ENCODE data around the gene LDHB.
A peak's percentile ranks its signal among the peaks of the same experiment; 100 is the strongest.

LDHB gene

GRCh38 chr12:21657326-21658077 is at the start of gene LDHB:
Gene LDHB, minus strand, starts transcription at chr12:21657842. Its CDS starts 3,171 bp downstream, at chr12:21654671.
- Mint-ChIP-seq H3K36me3 (ENCODE audit: low read depth) (peaks cover 44% of the 10 kb centered on the region), H3K4me1 (ENCODE audit: low read depth) (peaks cover 40% of the 10 kb centered on the region), H3K4me3 (peak within 1 kb of the TSS; percentile 99), H3K27me3 (ENCODE audit: low read depth) (no peaks in the 10 kb centered on the region), H3K27ac (peak within 1 kb of the TSS; percentile 99), H3K9me3 (no peaks in the 10 kb centered on the region)
- peak; percentile 94 for DNase-seq (ENCODE audit: low spot score)

DNA sequence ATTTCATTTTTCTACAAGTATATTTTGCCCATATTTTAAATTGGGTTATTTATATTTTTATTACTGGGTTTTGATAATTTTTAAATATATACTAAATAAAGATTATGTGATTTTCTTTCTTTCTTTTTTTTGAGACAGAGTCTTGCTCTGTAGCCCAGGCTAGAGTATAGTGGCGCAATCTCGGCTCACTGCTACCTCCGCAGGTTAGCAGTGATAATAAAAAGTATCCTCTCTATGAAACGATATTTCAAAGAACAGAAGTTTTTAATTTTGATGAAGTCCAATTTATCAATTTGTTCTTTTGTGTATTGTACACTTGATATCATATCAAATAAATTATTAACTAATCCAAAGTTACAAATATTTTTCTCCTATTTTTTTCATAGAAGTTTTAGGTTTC is 47.2 kb upstream of the LDHB start:
- H3K9me3 Mint-ChIP-seq: no peaks in the 10 kb centered on the region
- peaks cover 14% of the 10 kb centered on the region for H3K27me3 Mint-ChIP-seq (ENCODE audit: low read depth)
- H3K36me3 Mint-ChIP-seq (ENCODE audit: low read depth): no peaks in the 10 kb centered on the region
- no peak for DNase-seq (ENCODE audit: low spot score)
- H3K4me1 Mint-ChIP-seq (ENCODE audit: low read depth): no peaks in the 10 kb centered on the region
- no peak overlapping the region for H3K27ac Mint-ChIP-seq
- H3K4me3 Mint-ChIP-seq: no peak overlapping the region

- no peak for DNase-seq (ENCODE audit: low spot score)
- Mint-ChIP-seq H3K9me3 (no peaks in the 10 kb centered on the region), H3K27me3 (ENCODE audit: low read depth) (peaks cover 7% of the 10 kb centered on the region), H3K36me3 (ENCODE audit: low read depth) (no peaks in the 10 kb centered on the region), H3K27ac (no peak overlapping the region), H3K4me1 (ENCODE audit: low read depth) (no peaks in the 10 kb centered on the region), H3K4me3 (no peak overlapping the region)
Measured at GRCh38 chr12:21699851-21700250, 42.2 kb upstream of the LDHB start.

- no peak for DNase-seq (ENCODE audit: low spot score)
- H3K36me3 Mint-ChIP-seq (ENCODE audit: low read depth): no peaks in the 10 kb centered on the region
- no peak overlapping the region for H3K4me3 Mint-ChIP-seq
- no peaks in the 10 kb centered on the region for H3K4me1 Mint-ChIP-seq (ENCODE audit: low read depth)
- H3K27me3 Mint-ChIP-seq (ENCODE audit: low read depth): peaks cover 5% of the 10 kb centered on the region
- H3K9me3 Mint-ChIP-seq: no peaks in the 10 kb centered on the region
- no peak overlapping the region for H3K27ac Mint-ChIP-seq
Measured at GRCh38 chr12:21697904-21698630, 40.4 kb upstream of the LDHB start.

GRCh38 chr12:21696625-21697024 is 39.0 kb upstream of the LDHB start:
- H3K27me3 Mint-ChIP-seq (ENCODE audit: low read depth): peaks cover 5% of the 10 kb centered on the region
- H3K36me3 Mint-ChIP-seq (ENCODE audit: low read depth): no peaks in the 10 kb centered on the region
- no peak overlapping the region for H3K27ac Mint-ChIP-seq
- no peaks in the 10 kb centered on the region for H3K9me3 Mint-ChIP-seq
- no peak overlapping the region for H3K4me3 Mint-ChIP-seq
- no peaks in the 10 kb centered on the region for H3K4me1 Mint-ChIP-seq (ENCODE audit: low read depth)
- DNase-seq (ENCODE audit: low spot score): no peak

DNA sequence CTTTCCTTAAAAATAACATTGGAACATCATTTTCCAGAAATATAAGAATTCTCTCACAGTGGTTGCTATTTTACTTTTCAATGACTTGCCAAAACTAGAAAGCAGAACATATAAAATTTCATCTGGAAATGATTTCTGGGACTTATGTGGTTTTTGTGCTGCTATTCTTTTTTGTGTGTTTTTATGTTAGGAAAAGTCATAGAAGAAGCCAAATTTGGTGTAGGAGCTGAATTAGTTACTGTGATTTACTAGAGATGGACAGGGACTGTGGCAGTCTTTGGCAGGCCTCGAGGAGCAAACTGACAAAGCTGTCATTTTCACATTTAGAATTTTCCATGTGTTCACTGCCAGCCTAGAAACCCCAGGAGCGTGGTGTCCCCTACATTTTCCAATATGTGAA is 38.3 kb upstream of the LDHB start:
- DNase-seq (ENCODE audit: low spot score): no peak
- H3K27me3 Mint-ChIP-seq (ENCODE audit: low read depth): peaks cover 5% of the 10 kb centered on the region
- H3K36me3 Mint-ChIP-seq (ENCODE audit: low read depth): no peaks in the 10 kb centered on the region
- H3K27ac Mint-ChIP-seq: no peak overlapping the region
- H3K9me3 Mint-ChIP-seq: no peaks in the 10 kb centered on the region
- H3K4me3 Mint-ChIP-seq: no peak overlapping the region
- peaks cover 2% of the 10 kb centered on the region for H3K4me1 Mint-ChIP-seq (ENCODE audit: low read depth)

GRCh38 chr12:21694660-21695059 is 37.0 kb upstream of the LDHB start:
- no peak for DNase-seq (ENCODE audit: low spot score)
- peaks cover 6% of the 10 kb centered on the region for H3K4me1 Mint-ChIP-seq (ENCODE audit: low read depth)
- no peaks in the 10 kb centered on the region for H3K36me3 Mint-ChIP-seq (ENCODE audit: low read depth)
- H3K4me3 Mint-ChIP-seq: no peak overlapping the region
- no peak overlapping the region for H3K27ac Mint-ChIP-seq
- H3K27me3 Mint-ChIP-seq (ENCODE audit: low read depth): peaks cover 2% of the 10 kb centered on the region
- peaks cover 3% of the 10 kb centered on the region for H3K9me3 Mint-ChIP-seq

GRCh38 chr12:21691515-21691914 is 33.9 kb upstream of the LDHB start:
- no peak overlapping the region for H3K4me3 Mint-ChIP-seq
- peaks cover 16% of the 10 kb centered on the region for H3K9me3 Mint-ChIP-seq
- peaks cover 2% of the 10 kb centered on the region for H3K27me3 Mint-ChIP-seq (ENCODE audit: low read depth)
- H3K27ac Mint-ChIP-seq: no peak overlapping the region
- peaks cover 7% of the 10 kb centered on the region for H3K4me1 Mint-ChIP-seq (ENCODE audit: low read depth)
- H3K36me3 Mint-ChIP-seq (ENCODE audit: low read depth): peaks cover 3% of the 10 kb centered on the region
- DNase-seq (ENCODE audit: low spot score): no peak

- Mint-ChIP-seq H3K4me3 (no peak overlapping the region), H3K36me3 (ENCODE audit: low read depth) (peaks cover 3% of the 10 kb centered on the region), H3K27me3 (ENCODE audit: low read depth) (peaks cover 2% of the 10 kb centered on the region), H3K9me3 (peaks cover 16% of the 10 kb centered on the region), H3K27ac (peak overlapping the region; percentile 9), H3K4me1 (ENCODE audit: low read depth) (peaks cover 7% of the 10 kb centered on the region)
- DNase-seq (ENCODE audit: low spot score): no peak
Measured at GRCh38 chr12:21690704-21691368, 33.2 kb upstream of the LDHB start.

DNA sequence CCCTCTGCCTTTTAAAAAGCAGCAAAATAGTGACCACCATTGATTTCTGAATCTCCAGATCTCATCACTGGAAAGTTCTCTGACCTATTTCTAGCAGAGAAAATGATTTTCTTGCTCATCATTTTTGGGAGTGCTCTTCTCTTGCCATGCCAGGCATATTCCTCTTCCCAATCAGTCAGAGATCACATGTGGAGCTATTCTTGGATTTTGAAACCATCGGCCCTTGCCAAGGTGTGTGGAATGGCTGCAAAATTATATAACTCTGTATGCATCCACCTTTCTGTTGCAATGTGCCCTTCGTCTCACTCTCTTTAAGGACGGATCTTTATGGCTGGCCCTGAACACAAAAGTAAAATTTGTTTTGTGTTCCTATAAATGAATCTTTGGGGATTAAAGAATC is 25.5 kb upstream of the LDHB start:
- H3K27ac Mint-ChIP-seq: no peak overlapping the region

DNA sequence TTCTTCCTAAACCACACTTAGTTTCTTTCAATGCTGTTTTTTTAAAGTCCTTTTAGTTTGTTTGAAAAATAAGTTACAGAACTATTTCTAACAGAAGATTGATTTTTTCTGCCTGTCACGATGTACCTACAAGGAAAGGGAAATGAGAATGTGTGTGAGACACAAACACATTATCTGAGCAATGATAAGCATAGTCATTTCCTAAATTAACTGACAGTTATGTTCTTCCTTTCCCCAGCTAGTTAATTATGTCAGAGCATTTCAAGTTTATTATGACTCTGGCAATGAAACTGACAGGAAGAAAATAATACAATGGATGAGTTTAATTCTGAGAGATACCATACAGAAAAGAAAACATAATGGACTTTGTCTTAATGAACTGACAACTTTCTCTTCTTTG is 21.3 kb upstream of the LDHB start:
- no peaks in the 10 kb centered on the region for H3K9me3 Mint-ChIP-seq
- H3K4me3 Mint-ChIP-seq: peak overlapping the region; percentile 51
- peaks cover 2% of the 10 kb centered on the region for H3K36me3 Mint-ChIP-seq (ENCODE audit: low read depth)
- peaks cover 21% of the 10 kb centered on the region for H3K27me3 Mint-ChIP-seq (ENCODE audit: low read depth)
- peak overlapping the region; percentile 65 for H3K27ac Mint-ChIP-seq
- peaks cover 35% of the 10 kb centered on the region for H3K4me1 Mint-ChIP-seq (ENCODE audit: low read depth)
- DNase-seq (ENCODE audit: low spot score): no peak

More for the DNA sequence above, 25.5 kb upstream of the LDHB start:
- H3K4me1 Mint-ChIP-seq (ENCODE audit: low read depth): peaks cover 14% of the 10 kb centered on the region
- H3K27me3 Mint-ChIP-seq (ENCODE audit: low read depth): peaks cover 29% of the 10 kb centered on the region
- H3K36me3 Mint-ChIP-seq (ENCODE audit: low read depth): peaks cover 2% of the 10 kb centered on the region
- H3K9me3 Mint-ChIP-seq: no peaks in the 10 kb centered on the region
- H3K4me3 Mint-ChIP-seq: no peak overlapping the region
- DNase-seq (ENCODE audit: low spot score): no peak

GRCh38 chr12:21677622-21678277 is 20.1 kb upstream of the LDHB start:
- H3K27ac Mint-ChIP-seq: peak overlapping the region; percentile 64
- DNase-seq (ENCODE audit: low spot score): no peak
- H3K4me3 Mint-ChIP-seq: peak overlapping the region; percentile 57
- H3K4me1 Mint-ChIP-seq (ENCODE audit: low read depth): peaks cover 35% of the 10 kb centered on the region
- H3K9me3 Mint-ChIP-seq: no peaks in the 10 kb centered on the region
- H3K27me3 Mint-ChIP-seq (ENCODE audit: low read depth): peaks cover 9% of the 10 kb centered on the region
- H3K36me3 Mint-ChIP-seq (ENCODE audit: low read depth): peaks cover 2% of the 10 kb centered on the region

DNA sequence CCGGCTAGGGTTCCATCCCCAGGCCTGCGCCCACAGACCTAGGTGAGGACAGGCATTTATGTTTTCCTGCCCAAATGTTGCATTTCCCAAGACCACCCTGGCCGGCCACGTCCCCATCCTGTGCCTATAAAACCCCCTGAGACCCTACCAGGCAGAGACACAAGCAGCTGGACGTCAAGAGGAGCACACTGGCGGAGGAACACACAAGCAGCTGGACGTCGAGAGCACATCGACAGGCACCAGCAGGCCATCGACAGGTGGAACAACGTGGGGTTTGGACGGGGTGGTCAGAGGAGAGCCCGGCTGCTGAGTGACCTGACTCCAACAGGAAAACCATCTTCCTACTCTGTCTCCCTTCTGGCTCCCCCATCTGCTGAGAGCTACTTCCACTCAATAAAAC is 19.6 kb upstream of the LDHB start:
- peaks cover 6% of the 10 kb centered on the region for H3K27me3 Mint-ChIP-seq (ENCODE audit: low read depth)
- peak overlapping the region; percentile 57 for H3K4me3 Mint-ChIP-seq
- H3K4me1 Mint-ChIP-seq (ENCODE audit: low read depth): peaks cover 35% of the 10 kb centered on the region
- H3K36me3 Mint-ChIP-seq (ENCODE audit: low read depth): peaks cover 2% of the 10 kb centered on the region
- H3K9me3 Mint-ChIP-seq: no peaks in the 10 kb centered on the region
- H3K27ac Mint-ChIP-seq: peak overlapping the region; percentile 19
- no peak for DNase-seq (ENCODE audit: low spot score)

- no peak for DNase-seq (ENCODE audit: low spot score)
- Mint-ChIP-seq H3K4me3 (no peak overlapping the region), H3K4me1 (ENCODE audit: low read depth) (peaks cover 35% of the 10 kb centered on the region), H3K36me3 (ENCODE audit: low read depth) (peaks cover 2% of the 10 kb centered on the region), H3K27me3 (ENCODE audit: low read depth) (peaks cover 6% of the 10 kb centered on the region), H3K9me3 (no peaks in the 10 kb centered on the region), H3K27ac (no peak overlapping the region)
Measured at GRCh38 chr12:21676776-21677175, 19.1 kb upstream of the LDHB start.

All from T-helper 2 cell treated with Interferon-gamma antibody and Interleukin-4, amounts not matched to agents 5 μg/mL and 100 μg/mL, for 36 hours (primary cell).